Neural progenitor cell (in vitro differentiated cells): Measurements from ENCODE around the gene HLA-DMA.
"Not testable (repeated sequence)": the region's sequence is repeated elsewhere in the genome, so short reads cannot be mapped to it uniquely, and the experiment has no call there.

Experiments used
- EZH2 ChIP-seq: fragments of 200-600 bp; sonication (generic); IDR thresholded peaks from 2 replicates; pipeline ENCODE4 v1.6.1; 2017; ENCODE audit warnings: antibody characterized with exemption, mild to moderate bottlenecking, moderate library complexity
- TF ChIP-seq, protein P1 (sequence below): fragments of 200-600 bp; sonication (generic); IDR thresholded peaks from 2 replicates; pipeline ENCODE4 v1.5.1; 2017; ENCODE audit warnings: antibody characterized with exemption, mild to moderate bottlenecking

DNA sequence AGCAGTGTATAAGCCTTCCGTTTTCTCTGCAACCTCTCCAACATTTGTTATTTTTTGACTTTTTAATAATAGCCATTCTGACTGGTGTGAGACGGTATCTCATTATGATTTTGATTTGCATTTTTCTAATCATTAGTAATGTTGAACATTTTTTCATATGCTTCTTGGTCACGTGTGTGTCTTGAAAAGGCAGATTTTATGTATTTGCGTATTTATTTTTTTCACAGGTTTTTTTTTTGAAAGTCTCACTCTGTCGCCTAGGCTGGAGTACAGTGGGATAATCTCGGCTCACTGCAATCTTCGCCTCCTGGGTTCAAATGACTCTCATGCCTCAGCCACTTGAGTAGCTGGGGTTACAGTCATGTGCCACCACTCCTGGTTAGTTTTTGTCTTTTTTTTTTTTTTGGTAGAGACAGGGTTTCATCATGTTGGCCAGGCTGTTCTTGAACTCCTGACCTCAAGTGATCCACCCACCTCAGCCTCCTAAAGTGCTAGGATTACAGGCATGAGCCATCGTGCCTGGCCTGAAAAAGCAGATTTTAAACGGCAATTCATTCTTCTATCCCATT is 10.3 kb downstream of the HLA-DMA start:
- TF ChIP-seq, protein P1, sequence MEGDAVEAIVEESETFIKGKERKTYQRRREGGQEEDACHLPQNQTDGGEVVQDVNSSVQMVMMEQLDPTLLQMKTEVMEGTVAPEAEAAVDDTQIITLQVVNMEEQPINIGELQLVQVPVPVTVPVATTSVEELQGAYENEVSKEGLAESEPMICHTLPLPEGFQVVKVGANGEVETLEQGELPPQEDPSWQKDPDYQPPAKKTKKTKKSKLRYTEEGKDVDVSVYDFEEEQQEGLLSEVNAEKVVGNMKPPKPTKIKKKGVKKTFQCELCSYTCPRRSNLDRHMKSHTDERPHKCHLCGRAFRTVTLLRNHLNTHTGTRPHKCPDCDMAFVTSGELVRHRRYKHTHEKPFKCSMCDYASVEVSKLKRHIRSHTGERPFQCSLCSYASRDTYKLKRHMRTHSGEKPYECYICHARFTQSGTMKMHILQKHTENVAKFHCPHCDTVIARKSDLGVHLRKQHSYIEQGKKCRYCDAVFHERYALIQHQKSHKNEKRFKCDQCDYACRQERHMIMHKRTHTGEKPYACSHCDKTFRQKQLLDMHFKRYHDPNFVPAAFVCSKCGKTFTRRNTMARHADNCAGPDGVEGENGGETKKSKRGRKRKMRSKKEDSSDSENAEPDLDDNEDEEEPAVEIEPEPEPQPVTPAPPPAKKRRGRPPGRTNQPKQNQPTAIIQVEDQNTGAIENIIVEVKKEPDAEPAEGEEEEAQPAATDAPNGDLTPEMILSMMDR = not testable (repeated sequence)
- TF ChIP-seq EZH2 = not testable (repeated sequence)
